ENCODE measurements around the gene EXOC2.

The EXOC2 gene

DNA sequence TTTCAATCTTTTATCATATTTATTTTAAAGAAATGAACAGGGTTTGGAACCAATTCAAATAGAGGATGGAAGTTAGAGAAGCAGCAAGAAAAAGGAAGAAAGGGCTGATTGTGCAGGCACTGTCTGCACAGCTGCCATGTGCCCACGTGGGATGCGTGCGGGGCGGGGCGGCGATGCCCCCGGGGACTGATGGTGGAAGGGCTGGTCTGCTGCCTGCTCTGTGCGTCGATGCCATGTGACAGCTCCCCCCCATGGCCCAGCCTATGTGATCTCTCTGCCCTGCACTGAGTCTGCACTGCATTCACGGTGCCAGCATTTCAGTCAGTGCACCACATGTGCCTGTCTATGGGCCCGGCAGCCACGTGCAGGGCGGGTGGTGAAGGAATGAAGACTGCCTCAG lies 205.0 kb downstream of the EXOC2 start:
- no peak overlapping the region for H2AFZ ChIP-seq (ENCODE audit: low read depth, low read length)
- TF ChIP-seq, protein P1, sequence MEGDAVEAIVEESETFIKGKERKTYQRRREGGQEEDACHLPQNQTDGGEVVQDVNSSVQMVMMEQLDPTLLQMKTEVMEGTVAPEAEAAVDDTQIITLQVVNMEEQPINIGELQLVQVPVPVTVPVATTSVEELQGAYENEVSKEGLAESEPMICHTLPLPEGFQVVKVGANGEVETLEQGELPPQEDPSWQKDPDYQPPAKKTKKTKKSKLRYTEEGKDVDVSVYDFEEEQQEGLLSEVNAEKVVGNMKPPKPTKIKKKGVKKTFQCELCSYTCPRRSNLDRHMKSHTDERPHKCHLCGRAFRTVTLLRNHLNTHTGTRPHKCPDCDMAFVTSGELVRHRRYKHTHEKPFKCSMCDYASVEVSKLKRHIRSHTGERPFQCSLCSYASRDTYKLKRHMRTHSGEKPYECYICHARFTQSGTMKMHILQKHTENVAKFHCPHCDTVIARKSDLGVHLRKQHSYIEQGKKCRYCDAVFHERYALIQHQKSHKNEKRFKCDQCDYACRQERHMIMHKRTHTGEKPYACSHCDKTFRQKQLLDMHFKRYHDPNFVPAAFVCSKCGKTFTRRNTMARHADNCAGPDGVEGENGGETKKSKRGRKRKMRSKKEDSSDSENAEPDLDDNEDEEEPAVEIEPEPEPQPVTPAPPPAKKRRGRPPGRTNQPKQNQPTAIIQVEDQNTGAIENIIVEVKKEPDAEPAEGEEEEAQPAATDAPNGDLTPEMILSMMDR (IDR thresholded peaks at IDR 0.05; ENCODE audit: borderline replicate concordance, extremely low read depth, low read length, poor library complexity, severe bottlenecking): no peak
- TF ChIP-seq EZH2 (IDR thresholded peaks at IDR 0.05; ENCODE audit: borderline replicate concordance, low read depth, low read length, severe bottlenecking): no peak
- no peak overlapping the region for H3K27ac ChIP-seq (ENCODE audit: low read length)
- DNase-seq (no peak), ATAC-seq (ENCODE audit: insufficient read depth, low read depth) (no peak)
- H3K36me3 ChIP-seq (ENCODE audit: insufficient read depth, low read length): peaks cover 15% of the 10 kb centered on the region
- H3K27me3 ChIP-seq (ENCODE audit: insufficient read depth, low read length, poor library complexity): no peaks in the 10 kb centered on the region
- peaks cover 17% of the 10 kb centered on the region for H3K4me1 ChIP-seq (ENCODE audit: insufficient read depth, low read length)
- H4K20me1 ChIP-seq (ENCODE audit: insufficient read depth, low read length): no peaks in the 10 kb centered on the region
- H3K4me3 ChIP-seq (ENCODE audit: low read depth in 1 of 2, low read length in 2 of 2): no peak overlapping the region
- no peaks in the 10 kb centered on the region for H3K9me3 ChIP-seq (ENCODE audit: insufficient read depth, low read length, severe bottlenecking)
- H3K79me2 ChIP-seq (ENCODE audit: insufficient read depth, low read length): no peaks in the 10 kb centered on the region
- H3K9ac ChIP-seq (ENCODE audit: low read depth, low read length): no peak overlapping the region
- H3K4me2 ChIP-seq (ENCODE audit: insufficient read depth, low read length): no peak overlapping the region

DNA sequence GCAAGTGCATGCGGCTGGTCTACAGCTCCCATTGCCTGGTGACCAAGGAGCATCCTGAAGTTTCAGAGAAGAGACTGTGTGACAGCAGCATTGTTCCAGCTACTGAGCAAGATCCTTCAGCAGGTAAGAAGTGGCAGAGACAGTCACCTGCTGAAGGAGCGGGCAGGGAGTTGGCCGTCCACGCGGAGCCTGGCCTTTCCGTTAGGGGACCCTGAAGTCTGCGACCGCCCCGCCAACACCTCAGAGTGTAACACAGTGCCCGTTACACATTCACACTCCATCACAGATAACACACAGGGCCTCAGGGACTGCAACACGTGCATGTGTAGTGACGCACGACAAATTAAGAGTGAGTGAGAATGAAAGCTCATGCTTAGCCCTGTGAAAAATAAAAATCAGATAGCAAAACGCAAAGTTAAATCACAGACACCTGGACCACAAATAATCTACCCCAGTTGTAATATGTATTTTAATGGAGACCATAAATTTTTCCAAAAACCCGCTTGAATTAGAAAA lies 207.2 kb downstream of the EXOC2 start:
- ATAC-seq (ENCODE audit: insufficient read depth, low read depth): no peak
- DNase-seq: no peak
- H3K4me1 ChIP-seq (ENCODE audit: insufficient read depth, low read length): peaks cover 4% of the 10 kb centered on the region
- H3K36me3 ChIP-seq (ENCODE audit: insufficient read depth, low read length): peaks cover 15% of the 10 kb centered on the region
- no peak overlapping the region for H3K27ac ChIP-seq (ENCODE audit: low read length)
- no peaks in the 10 kb centered on the region for H3K27me3 ChIP-seq (ENCODE audit: insufficient read depth, low read length, poor library complexity)
- no peak overlapping the region for H3K9ac ChIP-seq (ENCODE audit: low read depth, low read length)
- TF ChIP-seq, protein P1 (IDR thresholded peaks at IDR 0.05; ENCODE audit: borderline replicate concordance, extremely low read depth, low read length, poor library complexity, severe bottlenecking): no peak
- no peak for TF ChIP-seq EZH2 (IDR thresholded peaks at IDR 0.05; ENCODE audit: borderline replicate concordance, low read depth, low read length, severe bottlenecking)
- H3K4me3 ChIP-seq (ENCODE audit: low read depth in 1 of 2, low read length in 2 of 2): no peak overlapping the region
- H2AFZ ChIP-seq (ENCODE audit: low read depth, low read length): no peak overlapping the region
- H3K9me3 ChIP-seq (ENCODE audit: insufficient read depth, low read length, severe bottlenecking): no peaks in the 10 kb centered on the region
- no peaks in the 10 kb centered on the region for H3K79me2 ChIP-seq (ENCODE audit: insufficient read depth, low read length)
- H3K4me2 ChIP-seq (ENCODE audit: insufficient read depth, low read length): no peak overlapping the region
- H4K20me1 ChIP-seq (ENCODE audit: insufficient read depth, low read length): no peaks in the 10 kb centered on the region

DNA sequence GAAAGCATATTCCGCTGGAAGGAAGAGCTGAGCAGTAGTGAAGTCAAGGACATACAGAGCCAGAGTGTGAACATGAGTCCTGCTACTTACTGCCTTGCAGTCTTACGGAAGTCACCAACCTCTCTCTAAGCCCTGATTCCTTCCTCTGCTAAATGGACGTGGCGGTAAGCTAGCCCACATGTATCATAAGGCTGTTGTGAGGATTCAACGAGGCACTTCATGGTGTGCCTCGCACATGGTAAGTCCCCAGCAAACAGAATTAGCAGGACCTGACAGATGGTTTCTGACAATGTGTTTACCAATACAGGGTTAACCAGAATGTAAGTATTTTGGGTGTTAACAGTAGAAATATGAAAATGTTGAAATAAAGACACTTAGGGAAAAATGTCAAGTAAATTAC lies 208.2 kb downstream of the EXOC2 start:
- no peak for ATAC-seq (ENCODE audit: insufficient read depth, low read depth)
- Histone ChIP-seq H3K4me1 (ENCODE audit: insufficient read depth, low read length) (no peaks in the 10 kb centered on the region; the same call in 1 of the 2 replicates), H3K4me2 (ENCODE audit: insufficient read depth, low read length) (no peak overlapping the region)

More for the DNA sequence above, 208.2 kb downstream of the EXOC2 start:
- no peak for TF ChIP-seq EZH2 (IDR thresholded peaks at IDR 0.05; ENCODE audit: borderline replicate concordance, low read depth, low read length, severe bottlenecking)
- TF ChIP-seq, protein P1 (IDR thresholded peaks at IDR 0.05; ENCODE audit: borderline replicate concordance, extremely low read depth, low read length, poor library complexity, severe bottlenecking): no peak
- Histone ChIP-seq H2AFZ (ENCODE audit: low read depth, low read length) (no peak overlapping the region), H3K27me3 (ENCODE audit: insufficient read depth, low read length, poor library complexity) (no peaks in the 10 kb centered on the region), H3K79me2 (ENCODE audit: insufficient read depth, low read length) (no peaks in the 10 kb centered on the region), H3K36me3 (ENCODE audit: insufficient read depth, low read length) (peaks cover 15% of the 10 kb centered on the region), H3K27ac (ENCODE audit: low read length) (no peak overlapping the region), H3K9me3 (ENCODE audit: insufficient read depth, low read length, severe bottlenecking) (no peaks in the 10 kb centered on the region), H3K9ac (ENCODE audit: low read depth, low read length) (no peak overlapping the region), H3K4me3 (ENCODE audit: low read depth in 1 of 2, low read length in 2 of 2) (no peak overlapping the region), H4K20me1 (ENCODE audit: insufficient read depth, low read length) (no peaks in the 10 kb centered on the region)
- DNase-seq: no peak
